ENCODE results near the gene GAK.

Gene GAK

GRCh38 chr4:912548-913279, 19.4 kb downstream of the GAK start:
- TF ChIP-seq REST (IDR thresholded peaks at IDR 0.05; ENCODE audit: insufficient read depth in 1 of 2, low read depth in 2 of 2, low read length in 2 of 2) (no peak), POLR2AphosphoS5 (IDR thresholded peaks at IDR 0.05; ENCODE audit: low read depth, low read length) (no peak), FOXP2 (optimal IDR thresholded peaks at IDR 0.05; ENCODE audit: borderline replicate concordance, extremely low read depth, extremely low read length, insufficient read depth) (no peak), SIN3A (IDR thresholded peaks at IDR 0.05; ENCODE audit: borderline replicate concordance, insufficient read depth, low read length) (no peak), TAF1 (IDR thresholded peaks at IDR 0.05; ENCODE audit: borderline replicate concordance, insufficient read depth, low read length) (no peak)

DNA sequence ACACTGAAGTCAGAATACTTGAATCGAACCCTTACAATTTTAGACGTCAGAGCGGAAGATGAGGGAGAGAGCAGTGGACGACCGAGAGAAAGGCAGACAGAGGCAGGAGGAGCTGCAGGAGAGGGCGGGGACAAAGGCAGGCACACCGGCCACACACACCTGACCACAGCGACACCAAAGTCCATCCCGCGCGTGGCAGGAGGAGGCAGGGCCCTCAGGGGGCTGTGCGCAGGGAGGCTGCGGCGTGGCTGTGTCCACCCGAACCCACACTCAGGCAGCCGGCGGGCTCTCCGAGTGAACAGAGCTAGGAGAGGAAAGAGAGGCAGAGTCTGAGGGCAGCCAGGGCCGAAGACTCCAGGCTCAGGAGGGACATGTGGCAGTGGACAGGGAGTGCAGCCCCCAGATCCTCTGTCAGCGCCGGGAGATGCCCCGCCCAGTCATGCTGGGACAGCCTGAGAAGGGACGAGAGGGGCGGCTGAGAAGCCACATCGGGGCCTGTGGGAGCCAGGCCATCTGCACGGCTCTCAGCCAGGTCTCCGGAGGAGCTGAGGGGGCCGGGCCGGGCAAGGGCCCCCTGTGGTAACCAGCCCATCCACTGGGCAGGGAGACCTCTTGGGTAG, 20.1 kb downstream of the GAK start:
- TF ChIP-seq POLR2AphosphoS5 (IDR thresholded peaks at IDR 0.05; ENCODE audit: low read depth, low read length) = no peak
- TF ChIP-seq SIN3A (IDR thresholded peaks at IDR 0.05; ENCODE audit: borderline replicate concordance, insufficient read depth, low read length) = no peak
- TF ChIP-seq FOXP2 (optimal IDR thresholded peaks at IDR 0.05; ENCODE audit: borderline replicate concordance, extremely low read depth, extremely low read length, insufficient read depth) = no peak
- no peak for TF ChIP-seq REST (IDR thresholded peaks at IDR 0.05; ENCODE audit: insufficient read depth in 1 of 2, low read depth in 2 of 2, low read length in 2 of 2)
- TF ChIP-seq TAF1 (IDR thresholded peaks at IDR 0.05; ENCODE audit: borderline replicate concordance, insufficient read depth, low read length) = no peak

DNA sequence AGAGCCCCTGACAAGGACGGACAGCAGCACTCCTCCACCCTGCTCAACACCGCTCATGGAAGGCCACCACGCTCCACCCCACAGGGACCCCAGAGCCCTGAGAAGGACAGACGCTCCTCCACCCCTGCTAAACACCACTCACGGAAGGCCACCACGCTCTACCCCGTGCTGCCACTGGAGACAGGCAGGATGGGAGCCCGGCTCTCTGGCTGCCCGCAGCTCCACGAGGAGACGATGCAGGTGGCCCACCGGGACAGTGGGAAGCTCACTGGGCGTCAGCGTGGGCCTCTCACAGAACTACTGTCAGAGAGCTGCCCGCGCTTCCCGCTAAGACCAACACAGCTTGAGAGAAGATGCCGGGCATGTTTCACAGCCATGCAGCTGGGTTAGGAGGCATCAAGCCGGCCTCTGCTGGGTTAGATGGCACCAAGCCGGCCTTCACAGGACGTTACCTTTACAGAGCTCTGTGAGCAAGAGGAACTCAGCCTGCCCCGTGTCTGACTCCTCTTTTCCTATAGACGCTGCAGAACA, 20.8 kb downstream of the GAK start:
- TF ChIP-seq SIN3A (IDR thresholded peaks at IDR 0.05; ENCODE audit: borderline replicate concordance, insufficient read depth, low read length) (no peak), POLR2AphosphoS5 (IDR thresholded peaks at IDR 0.05; ENCODE audit: low read depth, low read length) (no peak), FOXP2 (optimal IDR thresholded peaks at IDR 0.05; ENCODE audit: borderline replicate concordance, extremely low read depth, extremely low read length, insufficient read depth) (no peak), REST (IDR thresholded peaks at IDR 0.05; ENCODE audit: insufficient read depth in 1 of 2, low read depth in 2 of 2, low read length in 2 of 2) (no peak), TAF1 (IDR thresholded peaks at IDR 0.05; ENCODE audit: borderline replicate concordance, insufficient read depth, low read length) (no peak)

DNA sequence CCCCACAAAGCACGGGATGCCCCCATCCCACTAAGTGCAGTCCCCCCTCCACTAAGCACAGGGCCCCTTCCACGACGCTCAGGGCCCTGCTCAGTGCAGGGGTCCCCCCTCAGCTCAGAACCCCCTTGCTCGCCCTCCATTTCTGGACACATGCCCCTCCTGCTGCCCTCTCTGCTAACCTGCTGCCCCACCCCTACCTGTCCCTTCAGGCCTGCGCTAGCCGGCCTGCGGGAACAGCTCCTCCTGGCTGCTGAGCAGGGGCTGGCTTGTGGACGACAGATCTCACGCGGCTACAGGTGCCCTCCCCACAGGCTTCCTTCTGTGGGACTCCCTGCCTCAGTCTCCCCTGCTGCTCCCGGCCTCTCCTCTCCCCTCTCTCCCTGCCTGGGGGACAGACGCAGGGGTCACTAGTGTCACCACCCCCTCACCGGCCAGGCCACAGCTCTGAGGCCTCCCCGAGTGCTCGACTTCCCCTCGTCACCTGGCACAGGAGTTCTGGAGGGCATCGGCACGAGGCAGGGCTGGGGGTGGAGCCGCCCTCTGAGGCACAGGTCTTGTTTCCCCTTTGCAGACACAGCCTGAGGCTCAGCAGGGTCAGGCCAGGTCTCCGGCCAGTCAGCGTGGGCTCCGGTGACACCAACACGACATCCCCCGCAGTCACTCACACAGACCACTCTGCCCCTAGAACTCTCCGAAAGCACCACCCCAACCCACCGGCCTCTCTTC, 21.6 kb downstream of the GAK start:
- TF ChIP-seq TAF1 (IDR thresholded peaks at IDR 0.05; ENCODE audit: borderline replicate concordance, insufficient read depth, low read length) = no peak
- TF ChIP-seq POLR2AphosphoS5 (IDR thresholded peaks at IDR 0.05; ENCODE audit: low read depth, low read length) = no peak
- no peak for TF ChIP-seq SIN3A (IDR thresholded peaks at IDR 0.05; ENCODE audit: borderline replicate concordance, insufficient read depth, low read length)
- TF ChIP-seq REST (IDR thresholded peaks at IDR 0.05; ENCODE audit: insufficient read depth in 1 of 2, low read depth in 2 of 2, low read length in 2 of 2) = no peak
- no peak for TF ChIP-seq FOXP2 (optimal IDR thresholded peaks at IDR 0.05; ENCODE audit: borderline replicate concordance, extremely low read depth, extremely low read length, insufficient read depth)
